Renal cortex interstitium (tissue), 11 donors: ENCODE data around the gene ENTPD5. TPM values are rescaled to one million over a fixed set of nuclear protein-coding genes. Genes with fewer than 3 reads are reported as not detected.
"Not testable (repeated sequence)": the region's sequence is repeated elsewhere in the genome, so short reads cannot be mapped to it uniquely, and the experiment has no call there.

Experiments
- DNase-seq, 11 donors: peaks; one replicate each; pipeline ENCODE4 v3.0.0-alpha.2; 2013; ENCODE audit warnings: low read depth in 9 of 11, low spot score in 4 of 11; ENCODE audit errors: extremely low read depth in 1 of 11
- polyA plus RNA-seq, 3 donors: library from polyadenylated mRNA; unstranded; fragments of 120-200 nt; gene quantifications; one replicate each; pipeline ENCODE4 v1.2.1, GENCODE V29; 2013; ENCODE audit not compliant: insufficient read length in 3 of 3

Gene ENTPD5
- polyA plus RNA-seq, 3 donors, result 56.1 to 59.3 (median 59.1) TPM

DNA sequence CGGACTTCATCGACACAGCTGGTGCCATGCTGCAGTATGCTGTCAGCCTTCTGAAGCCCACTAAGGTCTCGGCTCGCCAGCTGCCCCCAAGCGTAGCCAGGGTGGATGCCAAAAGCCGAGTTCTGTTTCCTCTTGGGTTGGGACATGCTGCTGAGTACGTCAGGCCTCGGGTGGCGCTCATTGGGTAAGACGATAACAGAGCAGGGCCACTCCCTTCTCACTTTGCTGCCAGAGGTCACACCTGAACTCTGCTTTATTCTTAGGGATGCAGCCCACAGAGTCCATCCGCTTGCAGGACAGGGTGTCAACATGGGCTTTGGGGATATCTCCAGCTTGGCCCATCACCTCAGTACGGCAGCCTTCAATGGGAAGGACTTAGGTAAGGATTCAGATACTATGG is 57.9 kb downstream of the ENTPD5 start:
- no peak for DNase-seq

GRCh38 chr14:73958591-73958990 is 60.5 kb downstream of the ENTPD5 start:
- no peak for DNase-seq

- DNase-seq, result no peak
These were observed 63.4 kb downstream of the ENTPD5 start for GRCh38 chr14:73955674-73956073.

GRCh38 chr14:73953731-73954130 is 65.4 kb downstream of the ENTPD5 start:
- no peak for DNase-seq

- DNase-seq, result peak; percentile 90 to 98 (median 95)
These were observed 69.0 kb downstream of the ENTPD5 start, which contains the start of the genes COQ6 and FAM161B for GRCh38 chr14:73949752-73950734. Gene COQ6 (plus strand): TSS chr14:73950302. CDS start chr14:73950333, 31 bp downstream. Gene FAM161B (minus strand): TSS chr14:73950094. CDS start chr14:73950026, 68 bp downstream.

GRCh38 chr14:73945159-73945670 is 73.9 kb downstream of the ENTPD5 start:
- no peak for DNase-seq

GRCh38 chr14:73944432-73945158 is 74.5 kb downstream of the ENTPD5 start:
- DNase-seq, result no peak

GRCh38 chr14:73943083-73943482 is 76.0 kb downstream of the ENTPD5 start:
- no peak for DNase-seq

- no peak for DNase-seq
These were observed 76.9 kb downstream of the ENTPD5 start for GRCh38 chr14:73942180-73942579.

DNA sequence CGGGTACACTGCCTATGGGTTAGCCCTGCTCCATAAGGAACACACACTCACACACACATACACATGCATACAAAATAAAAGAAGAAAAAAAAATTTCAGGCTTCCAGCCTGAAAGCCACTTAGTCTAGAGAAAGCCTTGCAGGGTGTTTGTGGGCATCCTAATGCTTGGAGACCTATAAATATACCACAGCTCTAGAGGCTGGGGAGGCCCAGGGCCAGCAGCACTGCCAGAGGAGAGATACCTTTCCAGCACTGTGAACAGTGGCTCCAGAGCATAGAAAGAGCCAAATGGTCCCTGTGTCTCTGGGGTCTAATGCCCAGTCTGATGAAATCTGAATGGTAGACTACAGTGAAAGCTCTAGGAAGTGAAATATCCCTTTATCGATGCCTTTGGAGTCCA is 82.1 kb downstream of the ENTPD5 start:
- no peak for DNase-seq

DNA sequence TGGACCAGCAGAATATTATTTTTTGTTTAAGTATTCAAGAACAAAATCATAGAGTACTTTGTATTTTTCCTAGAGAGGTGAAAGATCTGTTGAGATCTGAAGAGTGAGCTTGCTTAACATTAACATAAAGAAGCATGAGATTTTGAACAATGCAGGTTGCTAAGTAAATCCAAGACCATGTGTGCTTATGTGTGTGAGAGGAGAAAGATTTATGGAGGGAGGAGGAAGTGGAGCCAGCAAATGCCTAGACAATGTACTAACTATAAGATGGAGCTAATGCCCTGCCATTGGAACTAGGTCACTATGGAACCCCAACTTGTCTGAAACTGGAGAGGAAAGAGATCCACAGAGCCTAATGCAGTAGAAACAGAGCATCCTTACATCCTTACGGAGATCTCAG is 82.5 kb downstream of the ENTPD5 start:
- no peak for DNase-seq

GRCh38 chr14:73935666-73936065 is 83.4 kb downstream of the ENTPD5 start:
- DNase-seq, result no peak

GRCh38 chr14:73924337-73924736 is 94.8 kb downstream of the ENTPD5 start:
- DNase-seq, result no peak

DNA sequence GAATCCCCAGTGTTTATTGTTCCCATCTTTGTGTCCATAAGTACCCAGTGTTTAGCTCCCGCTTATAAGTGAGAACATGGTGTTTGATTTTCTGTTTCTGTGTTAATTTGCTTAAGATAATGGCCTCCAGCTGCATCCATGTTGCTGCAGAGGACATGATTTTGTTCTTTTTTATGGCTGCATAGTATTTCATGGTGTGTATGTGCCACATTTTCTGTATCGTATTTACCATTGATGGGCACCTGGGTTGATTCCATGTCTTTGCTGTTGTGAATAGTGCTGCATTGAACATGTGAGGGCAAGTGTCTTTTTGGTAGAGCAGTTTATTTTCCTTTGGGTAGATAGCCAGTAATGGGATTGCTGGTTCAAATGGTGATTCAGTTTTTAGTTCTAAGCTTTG is 99.6 kb downstream of the ENTPD5 start:
- not testable (repeated sequence) for DNase-seq

GRCh38 chr14:73916324-73916723 is 102.8 kb downstream of the ENTPD5 start:
- no peak for DNase-seq

DNA sequence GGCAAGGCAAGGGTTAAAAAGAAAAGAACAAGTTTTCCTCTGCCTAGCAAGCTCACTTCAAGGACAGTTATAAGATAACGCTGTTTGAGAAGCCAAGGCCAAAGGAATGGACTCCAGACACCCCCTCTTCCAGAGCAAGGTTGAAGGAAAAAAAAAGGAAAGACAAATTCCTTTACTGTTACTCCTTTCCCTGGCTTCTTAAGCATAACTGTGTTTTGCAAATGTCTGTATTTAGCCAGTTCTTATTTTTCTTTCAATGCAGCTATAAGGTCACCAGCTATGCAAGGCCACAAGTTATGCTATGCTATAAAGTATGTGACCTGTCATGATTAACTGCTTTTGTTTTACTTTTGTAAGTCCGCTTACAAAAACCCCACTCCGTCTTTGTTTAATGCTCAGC is 105.8 kb downstream of the ENTPD5 start:
- no peak for DNase-seq

GRCh38 chr14:73909681-73910080 is 109.4 kb downstream of the ENTPD5 start:
- DNase-seq, result no peak
